Lower leg skin (tissue), 3 donors: Measurements from ENCODE around the gene SARNP.

ENCODE experiments used
- POLR2A ChIP-seq, 2 donors: fragments of 450-650 bp; IDR thresholded peaks; one replicate each; pipeline ENCODE4 v1.6.1; 2016 to 2017; ENCODE audit warnings: antibody characterized with exemption in 2 of 2, mild to moderate bottlenecking in 1 of 2, moderate library complexity in 1 of 2
- TF ChIP-seq, protein P1 (sequence below), 3 donors: fragments of 450-650 bp; IDR thresholded peaks; one replicate each; pipeline ENCODE4 v1.5.1; 2016; ENCODE audit warnings: antibody characterized with exemption in 3 of 3, mild to moderate bottlenecking in 3 of 3, moderate library complexity in 2 of 3

DNA sequence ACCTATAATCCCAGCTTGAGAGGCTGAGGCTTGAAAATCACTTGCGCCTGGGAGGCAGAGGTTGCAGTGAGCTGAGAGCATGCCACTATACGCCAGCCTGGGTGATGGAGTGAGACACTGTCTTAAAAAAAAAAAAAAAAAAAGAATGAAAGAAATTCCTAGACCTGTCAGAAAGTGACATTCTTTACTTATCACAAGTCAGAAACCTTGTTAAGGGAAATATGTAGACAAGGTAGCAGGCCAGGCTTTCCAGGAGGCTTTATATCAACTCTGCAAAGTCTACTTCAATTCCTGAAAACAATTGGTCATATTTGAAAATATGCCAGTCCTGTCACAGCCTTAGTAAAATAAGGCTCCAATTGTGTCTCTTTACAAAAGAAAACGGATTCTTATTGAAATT is 44.3 kb upstream of the SARNP start:
- TF ChIP-seq, protein P1, sequence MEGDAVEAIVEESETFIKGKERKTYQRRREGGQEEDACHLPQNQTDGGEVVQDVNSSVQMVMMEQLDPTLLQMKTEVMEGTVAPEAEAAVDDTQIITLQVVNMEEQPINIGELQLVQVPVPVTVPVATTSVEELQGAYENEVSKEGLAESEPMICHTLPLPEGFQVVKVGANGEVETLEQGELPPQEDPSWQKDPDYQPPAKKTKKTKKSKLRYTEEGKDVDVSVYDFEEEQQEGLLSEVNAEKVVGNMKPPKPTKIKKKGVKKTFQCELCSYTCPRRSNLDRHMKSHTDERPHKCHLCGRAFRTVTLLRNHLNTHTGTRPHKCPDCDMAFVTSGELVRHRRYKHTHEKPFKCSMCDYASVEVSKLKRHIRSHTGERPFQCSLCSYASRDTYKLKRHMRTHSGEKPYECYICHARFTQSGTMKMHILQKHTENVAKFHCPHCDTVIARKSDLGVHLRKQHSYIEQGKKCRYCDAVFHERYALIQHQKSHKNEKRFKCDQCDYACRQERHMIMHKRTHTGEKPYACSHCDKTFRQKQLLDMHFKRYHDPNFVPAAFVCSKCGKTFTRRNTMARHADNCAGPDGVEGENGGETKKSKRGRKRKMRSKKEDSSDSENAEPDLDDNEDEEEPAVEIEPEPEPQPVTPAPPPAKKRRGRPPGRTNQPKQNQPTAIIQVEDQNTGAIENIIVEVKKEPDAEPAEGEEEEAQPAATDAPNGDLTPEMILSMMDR (IDR thresholded peaks at IDR 0.05) = no peak
- TF ChIP-seq POLR2A (IDR thresholded peaks at IDR 0.05) = no peak
